HepG2 (cell line): ENCODE results near the gene ADGRG6. TPM values are rescaled to one million over a fixed set of nuclear protein-coding genes. Genes with fewer than 3 reads are reported as not detected.

Experiments used
- ATAC-seq: fragments of 200-7000 bp; cut with Tn5 transposase; 3 replicates; pipeline ENCODE4 v1.9.1; 2020; ENCODE audit warnings: mild to moderate bottlenecking, moderate library complexity
- BruUV-seq: library from RNA; stranded (reverse); fragments of 400-500 nt; replicated peaks from 2 replicates; lab custom pipeline; 2021; lab: Mats Ljungman, UMichigan
- CTCF ChIA-PET: fragments of 300-600 bp; formaldehyde crosslinking; extraction: SDS; loops from one replicate; lab custom pipeline; 2021; ENCODE audit warnings: low total read pairs, inconsistent platforms, low intra/inter-chr PET ratio; lab: Yijun Ruan, JAX
- POLR2A ChIA-PET: fragments of 350-600 bp; sonication (Branson Sonifier 250); formaldehyde crosslinking; loops from one replicate; lab custom pipeline; 2020; ENCODE audit warnings: antibody characterized with exemption, inconsistent platforms; lab: Yijun Ruan, JAX
- DNase-seq: peaks from one replicate; pipeline ENCODE4 v3.0.0-alpha.2; 2015; ENCODE audit warnings: low spot score
- FAIRE-seq: peaks from 3 replicates; lab custom pipeline; 2011; peaks lifted over from hg19 to GRCh38; lab: Jason Lieb, UNC
- H2AFZ ChIP-seq: one replicate; pipeline ENCODE4 v1.6.1; 2011; ENCODE audit warnings: low read length, inconsistent platforms
- H3K27ac ChIP-seq: fragments of 300-600 bp; 3 replicates; pipeline ENCODE4 v1.8.0; 2011; ENCODE audit warnings: mixed run types, mild to moderate bottlenecking, mixed read lengths, low read length, inconsistent platforms; ENCODE audit not compliant: insufficient read depth; ENCODE audit errors: extremely low read length
- H3K27me3 ChIP-seq, 2 experiments: fragments of 200-600 bp in 1 of 2; 2 replicates in 1 of 2; 3 replicates in 1 of 2; pipeline versions ENCODE4 v1.6.0 to v1.8.0; 2011; ENCODE audit warnings: low read length in 2 of 2, mild to moderate bottlenecking in 2 of 2, moderate library complexity in 2 of 2, inconsistent platforms in 1 of 2; ENCODE audit not compliant: insufficient read depth in 2 of 2, control insufficient read depth in 1 of 2
- H3K36me3 ChIP-seq, 2 experiments: fragments of 200-600 bp in 1 of 2; replicated peaks in 1 of 2; 2 replicates in 1 of 2; 3 replicates in 1 of 2; pipeline versions ENCODE4 v1.5.1 to v1.8.0; 2011; ENCODE audit warnings: low read length in 2 of 2, inconsistent platforms in 1 of 2; ENCODE audit not compliant: insufficient read depth in 2 of 2, control insufficient read depth in 1 of 2
- H3K4me1 ChIP-seq: 2 replicates; pipeline ENCODE4 v1.5.1; 2012; ENCODE audit warnings: low read length, inconsistent platforms; ENCODE audit not compliant: insufficient read depth
- H3K4me2 ChIP-seq: 2 replicates; pipeline ENCODE4 v1.6.0; 2011; ENCODE audit warnings: low read depth, low read length, inconsistent platforms
- H3K4me3 ChIP-seq, 3 experiments: fragments of 200-600 bp in 1 of 3; sonication (generic), shearing (Covaris generic) in 1 of 3; replicated peaks in 1 of 3; 2 replicates each; pipeline ENCODE4 v1.5.1; 2011 to 2016; ENCODE audit warnings: low read length in 3 of 3, inconsistent platforms in 2 of 3, low read depth in 2 of 3, mild to moderate bottlenecking in 2 of 3, control low read depth in 1 of 3, mixed read lengths in 1 of 3; ENCODE audit not compliant: insufficient read depth in 1 of 3
- H3K79me2 ChIP-seq: one replicate; pipeline ENCODE4 v1.6.1; 2011; ENCODE audit warnings: low read length, inconsistent platforms; ENCODE audit not compliant: insufficient read depth
- H3K9ac ChIP-seq: 2 replicates; pipeline ENCODE4 v1.6.0; 2011; ENCODE audit warnings: mild to moderate bottlenecking, low read depth, low read length, inconsistent platforms; ENCODE audit not compliant: insufficient read depth
- H3K9me3 ChIP-seq: 2 replicates; pipeline ENCODE4 v1.5.1; 2012; ENCODE audit warnings: mild to moderate bottlenecking, low read length
- H4K20me1 ChIP-seq: 2 replicates; pipeline ENCODE4 v1.6.0; 2011; ENCODE audit warnings: inconsistent platforms, mild to moderate bottlenecking, low read length, moderate library complexity; ENCODE audit not compliant: insufficient read depth
- CEBPB ChIP-seq: IDR thresholded peaks from 2 replicates; pipeline ENCODE4 v1.6.1; 2011; ENCODE audit warnings: low read depth, low read length, improper control_type of control experiment, borderline replicate concordance
- GFI1 ChIP-seq: sonication (generic); formaldehyde crosslinking; IDR thresholded peaks from 2 replicates; pipeline ENCODE4 v1.5.0; 2020; ENCODE audit warnings: missing genetic modification reagents, mild to moderate bottlenecking, borderline replicate concordance
- HMG20B ChIP-seq: conservative IDR thresholded peaks from 2 replicates; pipeline ENCODE4 v1.6.1; 2016; ENCODE audit warnings: missing genetic modification reagents, missing compliant biosample characterization
- MAFK ChIP-seq, 2 experiments: IDR thresholded peaks in 1 of 2; conservative IDR thresholded peaks in 1 of 2; 2 replicates each; pipeline ENCODE4 v1.6.1; 2011; ENCODE audit warnings: improper control_type of control experiment in 2 of 2, low read length in 2 of 2
- NCOA5 ChIP-seq: sonication (generic); formaldehyde crosslinking; IDR thresholded peaks from 2 replicates; pipeline ENCODE4 v1.4.0; 2020; ENCODE audit warnings: missing genetic modification reagents
- RBM22 ChIP-seq: fragments of 200-400 bp; formaldehyde crosslinking; optimal IDR thresholded peaks from 2 replicates; pipeline ENCODE3; 2017; ENCODE audit warnings: mild to moderate bottlenecking, low read length, moderate library complexity
- RFXANK ChIP-seq: IDR thresholded peaks from 2 replicates; pipeline ENCODE4 v1.6.1; 2016
- TCF7 ChIP-seq: sonication (generic); IDR thresholded peaks from 2 replicates; pipeline ENCODE4 v1.6.1; 2016; ENCODE audit warnings: antibody characterized with exemption, low read depth
- ZFP62 ChIP-seq: sonication (generic); formaldehyde crosslinking; IDR thresholded peaks from 2 replicates; pipeline ENCODE4 v1.4.0; 2020; ENCODE audit warnings: missing genetic modification reagents
- ZNF766 ChIP-seq: sonication (generic); formaldehyde crosslinking; IDR thresholded peaks from 2 replicates; pipeline ENCODE4 v1.5.0; 2020; ENCODE audit warnings: missing genetic modification reagents, borderline replicate concordance
- ZSCAN20 ChIP-seq: sonication (generic); formaldehyde crosslinking; IDR thresholded peaks from 2 replicates; pipeline ENCODE4 v1.4.0; 2020; ENCODE audit warnings: missing genetic modification reagents, mild to moderate bottlenecking, borderline replicate concordance
- WGBS: methylation state at CpG from one replicate; pipeline ENCODE4 v1.1.6; 2017; ENCODE audit warnings: low lambda C conversion rate; 5-methylcytosine and 5-hydroxymethylcytosine counted together
- in situ Hi-C: cut with HindIII; loops from 2 replicates; pipeline ENCODE4 v1.10.0; 2017; ENCODE audit warnings: low pct_unique_long_range_greater_than_20kb; ENCODE audit not compliant: extremely low pct_ligation_motif_present
- intact Hi-C: fragments of 100-400 bp; cut with micrococcal nuclease; formaldehyde crosslinking; loops from one replicate; pipeline ENCODE4 v1.10.0; 2022; ENCODE audit not compliant: unreplicated experiment
- polyA plus RNA-seq, 8 experiments: library from polyadenylated mRNA; depleted of rRNA in 3 of 8; stranded (reverse) in 7 of 8; unstranded in 1 of 8; fragments of >200 nt; fragmentation: Illumina TruSeq in 4 of 8; extraction: Trizol in 4 of 8; gene quantifications; 2 replicates each; pipeline versions ENCODE4 v1.2.1 to v1.2.3, GENCODE V29; 2011 to 2016; ENCODE audit warnings: low read depth in 4 of 8, missing spikeins in 1 of 8, mixed read lengths in 1 of 8; ENCODE audit not compliant: insufficient read depth in 1 of 8
- total RNA-seq, 5 experiments: library from RNA; depleted of rRNA; stranded (reverse); fragments of >200 nt; fragmentation: Illumina TruSeq; extraction: Trizol; gene quantifications; 2 replicates each; pipeline ENCODE4 v1.2.3, GENCODE V29; 2016; ENCODE audit warnings: low read depth in 1 of 5
- TF ChIP-seq, protein P1 (sequence below): IDR thresholded peaks from 2 replicates; pipeline ENCODE4 v1.6.1; 2016; ENCODE audit warnings: missing compliant biosample characterization, missing genetic modification reagents, borderline replicate concordance
- TF ChIP-seq, protein P2 (sequence below): sonication (generic); formaldehyde crosslinking; IDR thresholded peaks from 2 replicates; pipeline ENCODE4 v1.4.0; 2020; ENCODE audit warnings: mild to moderate bottlenecking, missing genetic modification reagents, borderline replicate concordance
- TF ChIP-seq, protein P3 (sequence below): sonication (generic); formaldehyde crosslinking; IDR thresholded peaks from 2 replicates; pipeline ENCODE4 v1.4.0; 2020; ENCODE audit warnings: missing genetic modification reagents, low read depth, mild to moderate bottlenecking, borderline replicate concordance
- TF ChIP-seq, protein P4 (sequence below): sonication (generic); formaldehyde crosslinking; IDR thresholded peaks from 2 replicates; pipeline ENCODE4 v1.9.0; 2022; ENCODE audit warnings: low read depth, missing genetic modification reagents

The ADGRG6 gene
- total and polyA plus RNA-seq, 2 of the 13 experiments (the other 11 are each of a cell fraction or from before 2014, with no cell fraction given) = 129 to 249 TPM

DNA sequence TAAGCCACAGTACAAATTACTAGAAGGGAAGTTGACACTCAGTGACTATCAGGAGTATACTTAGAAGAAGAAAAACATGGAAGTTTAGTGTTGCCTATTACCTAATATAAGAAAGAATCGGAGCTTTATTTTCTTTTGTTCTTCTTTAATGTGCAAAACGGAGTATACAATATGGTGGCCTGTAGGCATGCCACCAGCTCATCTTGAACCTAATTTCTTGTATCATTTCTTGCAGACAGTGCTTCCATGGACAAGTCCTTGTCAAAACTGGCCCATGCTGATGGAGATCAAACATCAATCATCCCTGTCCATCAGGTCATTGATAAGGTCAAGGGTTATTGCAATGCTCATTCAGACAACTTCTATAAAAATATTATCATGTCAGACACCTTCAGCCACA is 141.3 kb downstream of the ADGRG6 start:
- Histone ChIP-seq H3K4me3 (no peak overlapping the region), H3K4me1 (no peaks in the 10 kb centered on the region), H3K79me2 (no peaks in the 10 kb centered on the region), H4K20me1 (no peaks in the 10 kb centered on the region), H3K36me3 (peaks cover 33 to 80% of the 10 kb centered on the region in 2 experiments), H3K9ac (no peak overlapping the region), H3K4me2 (no peak overlapping the region), H3K27ac (no peak overlapping the region), H3K9me3 (no peaks in the 10 kb centered on the region), H3K27me3 (no peaks in the 10 kb centered on the region), H2AFZ (no peak overlapping the region)
- ChIA-PET POLR2A (no interaction called here), CTCF (no interaction called here)
- intact Hi-C loops = no loop called here
- ATAC-seq = no peak
- DNase-seq = no peak
- TF ChIP-seq RBM22 (peak; percentile 91), ZNF766 (no peak), NCOA5 (CRISPR knock-in tag) (no peak)
- no TSS peak for BruUV-seq
- in situ Hi-C loops = no loop called here
- no peak for FAIRE-seq
- 97% methylated on average over 2 of the region's 2 CpGs for WGBS

DNA sequence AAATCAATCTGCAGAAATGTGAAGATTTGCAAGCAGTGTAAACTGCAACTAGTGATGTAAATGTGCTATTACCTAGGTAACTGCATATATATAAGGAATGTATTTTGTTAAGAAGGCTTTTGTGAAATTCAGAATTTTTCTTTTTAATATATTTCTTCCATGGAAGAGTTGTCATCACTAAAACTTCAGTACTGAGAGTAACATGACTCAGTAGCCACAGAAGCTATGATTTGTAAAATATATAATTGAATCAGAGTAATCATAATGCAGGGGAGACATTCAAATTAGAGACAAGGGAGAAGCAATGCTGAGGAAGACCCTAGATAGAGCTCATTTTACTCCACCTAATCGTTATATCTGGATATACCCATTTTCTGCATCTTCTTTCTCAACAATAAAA is 141.7 kb downstream of the ADGRG6 start:
- Histone ChIP-seq H2AFZ (no peak overlapping the region), H3K4me1 (no peaks in the 10 kb centered on the region), H3K9ac (no peak overlapping the region), H3K79me2 (no peaks in the 10 kb centered on the region), H3K9me3 (no peaks in the 10 kb centered on the region), H3K27me3 (no peaks in the 10 kb centered on the region), H4K20me1 (no peaks in the 10 kb centered on the region), H3K4me3 (no peak overlapping the region), H3K4me2 (no peak overlapping the region), H3K27ac (no peak overlapping the region), H3K36me3 (peaks cover 31 to 82% of the 10 kb centered on the region in 2 experiments)
- CTCF ChIA-PET = no interaction called here
- DNase-seq (no peak), FAIRE-seq (no peak), ATAC-seq (no peak)
- BruUV-seq = no TSS peak
- WGBS = 92% methylated on average over 1 of the region's 1 CpG
- in situ Hi-C loops (no loop called here), intact Hi-C loops (no loop called here)
- POLR2A ChIA-PET = no interaction called here
- TF ChIP-seq RFXANK (CRISPR knock-in tag) = no peak
- no peak for TF ChIP-seq TCF7
- TF ChIP-seq ZSCAN20 = no peak
- TF ChIP-seq, protein P1, sequence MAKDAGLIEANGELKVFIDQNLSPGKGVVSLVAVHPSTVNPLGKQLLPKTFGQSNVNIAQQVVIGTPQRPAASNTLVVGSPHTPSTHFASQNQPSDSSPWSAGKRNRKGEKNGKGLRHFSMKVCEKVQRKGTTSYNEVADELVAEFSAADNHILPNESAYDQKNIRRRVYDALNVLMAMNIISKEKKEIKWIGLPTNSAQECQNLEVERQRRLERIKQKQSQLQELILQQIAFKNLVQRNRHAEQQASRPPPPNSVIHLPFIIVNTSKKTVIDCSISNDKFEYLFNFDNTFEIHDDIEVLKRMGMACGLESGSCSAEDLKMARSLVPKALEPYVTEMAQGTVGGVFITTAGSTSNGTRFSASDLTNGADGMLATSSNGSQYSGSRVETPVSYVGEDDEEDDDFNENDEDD (CRISPR knock-in tag) = no peak
- no peak for TF ChIP-seq CEBPB
- TF ChIP-seq, protein P2, sequence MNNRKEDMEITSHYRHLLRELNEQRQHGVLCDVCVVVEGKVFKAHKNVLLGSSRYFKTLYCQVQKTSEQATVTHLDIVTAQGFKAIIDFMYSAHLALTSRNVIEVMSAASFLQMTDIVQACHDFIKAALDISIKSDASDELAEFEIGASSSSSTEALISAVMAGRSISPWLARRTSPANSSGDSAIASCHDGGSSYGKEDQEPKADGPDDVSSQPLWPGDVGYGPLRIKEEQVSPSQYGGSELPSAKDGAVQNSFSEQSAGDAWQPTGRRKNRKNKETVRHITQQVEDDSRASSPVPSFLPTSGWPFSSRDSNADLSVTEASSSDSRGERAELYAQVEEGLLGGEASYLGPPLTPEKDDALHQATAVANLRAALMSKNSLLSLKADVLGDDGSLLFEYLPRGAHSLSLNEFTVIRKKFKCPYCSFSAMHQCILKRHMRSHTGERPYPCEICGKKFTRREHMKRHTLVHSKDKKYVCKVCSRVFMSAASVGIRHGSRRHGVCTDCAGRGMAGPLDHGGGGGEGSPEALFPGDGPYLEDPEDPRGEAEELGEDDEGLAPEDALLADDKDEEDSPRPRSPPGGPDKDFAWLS (CRISPR knock-in tag) = no peak
- TF ChIP-seq, protein P3, sequence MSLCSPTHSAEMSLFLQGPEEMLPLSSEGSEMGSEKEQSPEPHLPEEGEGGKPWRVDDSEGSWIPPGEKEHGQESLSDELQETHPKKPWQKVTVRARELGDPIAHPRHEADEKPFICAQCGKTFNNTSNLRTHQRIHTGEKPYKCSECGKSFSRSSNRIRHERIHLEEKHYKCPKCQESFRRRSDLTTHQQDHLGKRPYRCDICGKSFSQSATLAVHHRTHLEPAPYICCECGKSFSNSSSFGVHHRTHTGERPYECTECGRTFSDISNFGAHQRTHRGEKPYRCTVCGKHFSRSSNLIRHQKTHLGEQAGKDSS = no peak
- TF ChIP-seq GFI1 (CRISPR knock-in tag) = no peak
- TF ChIP-seq ZFP62 (CRISPR knock-in tag) = no peak
- no peak for TF ChIP-seq MAFK (conservative IDR thresholded peaks at IDR 0.05 in 1 of 2, IDR thresholded peaks at IDR 0.05 in 1 of 2; ENCODE audit: low read length in 2 of 2)
- TF ChIP-seq, protein P4, sequence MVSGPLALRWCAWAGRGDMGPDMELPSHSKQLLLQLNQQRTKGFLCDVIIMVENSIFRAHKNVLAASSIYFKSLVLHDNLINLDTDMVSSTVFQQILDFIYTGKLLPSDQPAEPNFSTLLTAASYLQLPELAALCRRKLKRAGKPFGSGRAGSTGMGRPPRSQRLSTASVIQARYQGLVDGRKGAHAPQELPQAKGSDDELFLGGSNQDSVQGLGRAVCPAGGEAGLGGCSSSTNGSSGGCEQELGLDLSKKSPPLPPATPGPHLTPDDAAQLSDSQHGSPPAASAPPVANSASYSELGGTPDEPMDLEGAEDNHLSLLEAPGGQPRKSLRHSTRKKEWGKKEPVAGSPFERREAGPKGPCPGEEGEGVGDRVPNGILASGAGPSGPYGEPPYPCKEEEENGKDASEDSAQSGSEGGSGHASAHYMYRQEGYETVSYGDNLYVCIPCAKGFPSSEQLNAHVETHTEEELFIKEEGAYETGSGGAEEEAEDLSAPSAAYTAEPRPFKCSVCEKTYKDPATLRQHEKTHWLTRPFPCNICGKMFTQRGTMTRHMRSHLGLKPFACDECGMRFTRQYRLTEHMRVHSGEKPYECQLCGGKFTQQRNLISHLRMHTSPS (CRISPR knock-in tag) = no peak
- no peak for TF ChIP-seq HMG20B (CRISPR knock-in tag)
